Measurements from ENCODE around the gene ZCCHC14.

GRCh38 chr16:87382023-87382785, 110.6 kb downstream of the ZCCHC14 start:
- TF ChIP-seq POLR2A (IDR thresholded peaks at IDR 0.05) (no peak), CTCF (IDR thresholded peaks at IDR 0.05) (no peak)

All from esophagus squamous epithelium (tissue), 4 donors.